GM19238 (cell line): ENCODE data around the gene RABGEF1.
"Not testable (repeated sequence)": the region's sequence is repeated elsewhere in the genome, so short reads cannot be mapped to it uniquely, and the experiment has no call there.

ENCODE experiments used
- DNase-seq: peaks from one replicate; pipeline ENCODE4 v3.0.0; 2011; ENCODE audit warnings: low spot score; ENCODE audit not compliant: insufficient read length

RABGEF1 gene

GRCh38 chr7:66807736-66808135 is 67.2 kb downstream of the RABGEF1 start:
- DNase-seq, result no peak

- no peak for DNase-seq
Observed at GRCh38 chr7:66810716-66811115, 70.2 kb downstream of the RABGEF1 start.

GRCh38 chr7:66815186-66815875 is 74.8 kb downstream of the RABGEF1 start:
- DNase-seq, result not testable (repeated sequence)

- no peak for DNase-seq
Observed at GRCh38 chr7:66815951-66816350, 75.4 kb downstream of the RABGEF1 start.

GRCh38 chr7:66816658-66817057 is 76.1 kb downstream of the RABGEF1 start:
- not testable (repeated sequence) for DNase-seq

GRCh38 chr7:66817208-66817795 is 76.8 kb downstream of the RABGEF1 start:
- DNase-seq, result not testable (repeated sequence)

GRCh38 chr7:66817956-66818355 is 77.4 kb downstream of the RABGEF1 start:
- not testable (repeated sequence) for DNase-seq

GRCh38 chr7:66824041-66824440 is 83.5 kb downstream of the RABGEF1 start:
- DNase-seq, result no peak

- not testable (repeated sequence) for DNase-seq
Observed at GRCh38 chr7:66825538-66825937, 85.0 kb downstream of the RABGEF1 start.

GRCh38 chr7:66826649-66827048 is 86.1 kb downstream of the RABGEF1 start:
- no peak for DNase-seq

- not testable (repeated sequence) for DNase-seq
Observed at GRCh38 chr7:66830976-66831375, 90.4 kb downstream of the RABGEF1 start.

GRCh38 chr7:66832531-66833351 is 92.2 kb downstream of the RABGEF1 start:
- DNase-seq, result no peak

GRCh38 chr7:66837007-66837406 is 96.5 kb downstream of the RABGEF1 start:
- no peak for DNase-seq

- DNase-seq, result no peak
Observed at GRCh38 chr7:66837661-66838060, 97.1 kb downstream of the RABGEF1 start.

GRCh38 chr7:66839814-66840213 is 99.3 kb downstream of the RABGEF1 start:
- DNase-seq, result no peak

- no peak for DNase-seq
Observed at GRCh38 chr7:66840316-66840715, 99.8 kb downstream of the RABGEF1 start.

GRCh38 chr7:66841898-66842297 is 101.4 kb downstream of the RABGEF1 start:
- DNase-seq, result no peak

- DNase-seq, result not testable (repeated sequence)
Observed at GRCh38 chr7:66843492-66843891, 103.0 kb downstream of the RABGEF1 start.

GRCh38 chr7:66844552-66845378 is 104.2 kb downstream of the RABGEF1 start:
- peak; percentile 97 for DNase-seq

GRCh38 chr7:66845379-66846095 is 105.0 kb downstream of the RABGEF1 start:
- DNase-seq, result no peak

- DNase-seq, result not testable (repeated sequence)
Observed at GRCh38 chr7:66846096-66846445, 105.5 kb downstream of the RABGEF1 start.
